Aorta (tissue), 5 donors: ENCODE measurements around the gene HSF2. TPM values are rescaled to one million over a fixed set of nuclear protein-coding genes. Genes with fewer than 3 reads are reported as not detected.

Experiments
- ATAC-seq: fragments of 200-7000 bp; cut with Tn5 transposase; one replicate; pipeline ENCODE4 v1.9.1; 2022; ENCODE audit warnings: moderate library complexity; ENCODE audit not compliant: low FRiP score
- DNase-seq, 2 donors: peaks; one replicate each; pipeline ENCODE4 v3.0.0-alpha.2; 2020
- H3K27ac ChIP-seq, 2 donors: one replicate each; pipeline ENCODE4 v1.5.1; 2013; ENCODE audit warnings: low read length in 2 of 2, mild to moderate bottlenecking in 2 of 2, moderate library complexity in 2 of 2, control low read depth in 1 of 2, inconsistent platforms in 1 of 2, low read depth in 1 of 2
- H3K27me3 ChIP-seq, 2 donors: one replicate each; pipeline ENCODE4 v1.6.1; 2013; ENCODE audit warnings: control low read depth in 1 of 2, low read length in 1 of 2, mild to moderate bottlenecking in 1 of 2, moderate library complexity in 1 of 2; ENCODE audit not compliant: insufficient read depth in 2 of 2, control insufficient read depth in 1 of 2
- H3K36me3 ChIP-seq, 2 donors: one replicate each; pipeline ENCODE4 v1.6.1; 2013; ENCODE audit warnings: control low read depth in 1 of 2, low read length in 1 of 2, mild to moderate bottlenecking in 1 of 2; ENCODE audit not compliant: insufficient read depth in 2 of 2, control insufficient read depth in 1 of 2
- H3K4me1 ChIP-seq, 2 donors: one replicate each; pipeline ENCODE4 v1.6.1; 2013; ENCODE audit warnings: low read length in 2 of 2, control low read depth in 1 of 2, mild to moderate bottlenecking in 1 of 2, moderate library complexity in 1 of 2; ENCODE audit not compliant: insufficient read depth in 2 of 2, control insufficient read depth in 1 of 2
- H3K4me3 ChIP-seq, 2 donors: one replicate each; pipeline ENCODE4 v1.5.1; 2013; ENCODE audit warnings: low read length in 2 of 2, control low read depth in 1 of 2, mild to moderate bottlenecking in 1 of 2
- H3K9me3 ChIP-seq: one replicate; pipeline ENCODE4 v1.6.1; 2013; ENCODE audit warnings: mild to moderate bottlenecking, low read length; ENCODE audit not compliant: control insufficient read depth
- WGBS, 2 donors: extraction: QIAGEN DNeasy Blood & Tissue Kit; methylation state at CpG; one replicate each; pipeline ENCODE4 v1.1.7; 2013; 5-methylcytosine and 5-hydroxymethylcytosine counted together
- intact Hi-C, 2 donors: fragments of 100-400 bp; cut with DNase I; formaldehyde crosslinking; loops; one replicate each; pipeline versions ENCODE4 v1.14.2 to v1.15.0; 2022
- polyA plus RNA-seq, 2 donors: library from polyadenylated mRNA; stranded (reverse); fragments of 200-250 nt; gene quantifications; one replicate each; pipeline ENCODE4 v1.2.3, GENCODE V29; 2013
- total RNA-seq, 2 donors: library from RNA; stranded (reverse); fragmentation: NEBNext Ultra II Directional; extraction: Animal tissue kit (Norgen Biotek cat#: 25700); gene quantifications; one replicate each; pipeline ENCODE4 v1.2.1, GENCODE V29; 2021
- donor health status: healthy with polysubstance abuse.
- donor health status: Bipolar disorder and iron deficiency.
- donor health status: DM: no; HTN: no; CAD: no.
- donor health status: DM: no; HTN: no; CAD: no.
- donor health status: DM: yes; HTN: yes; CAD: no.

HSF2 gene
- total and polyA plus RNA-seq, 4 donors, result 6.8 to 13.9 (median 10.6) TPM

DNA sequence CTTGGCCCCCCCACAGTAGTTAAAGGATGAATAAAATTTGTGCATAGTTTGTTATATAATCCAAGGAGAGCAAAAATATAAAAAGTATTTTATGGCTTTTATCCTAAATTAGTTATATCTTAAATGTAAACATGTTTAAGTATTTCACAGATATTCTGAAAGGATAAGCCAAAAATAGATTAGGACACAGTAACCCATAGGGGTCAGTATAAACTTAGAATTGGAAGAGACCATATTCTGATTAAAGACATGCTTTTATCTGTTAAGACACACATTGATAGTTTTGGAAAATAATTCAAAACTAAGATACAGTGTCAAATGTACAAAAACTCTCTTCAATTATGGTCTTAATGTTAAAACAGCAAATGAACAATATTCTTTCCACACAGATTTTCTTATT is 76.7 kb downstream of the HSF2 start:
- Histone ChIP-seq H3K27ac (no peak overlapping the region), H3K27me3 (no peaks in the 10 kb centered on the region), H3K36me3 (no peaks in the 10 kb centered on the region), H3K4me1 (no peaks in the 10 kb centered on the region), H3K4me3 (no peak overlapping the region), H3K9me3 (no peaks in the 10 kb centered on the region)
- DNase-seq, result no peak
- ATAC-seq, result no peak
- intact Hi-C loops, result loop anchor here in 1 of 2 donors (10.0 kb wide), 1 partner anchor 59 kb away; no protein-coding TSS in a partner anchor

- Histone ChIP-seq H3K27ac (no peak overlapping the region), H3K36me3 (no peaks in the 10 kb centered on the region), H3K9me3 (no peaks in the 10 kb centered on the region), H3K27me3 (no peaks in the 10 kb centered on the region), H3K4me1 (no peaks in the 10 kb centered on the region), H3K4me3 (no peak overlapping the region)
- DNase-seq, result no peak
- no peak for ATAC-seq
- WGBS, 2 donors, result 68 to 84% methylated on average over 7 of the region's 7 CpGs
- intact Hi-C loops, result no loop called here
Measured at GRCh38 chr6:122482750-122483080, 83.3 kb downstream of the HSF2 start.

Other genes with a start within 250 kb of the HSF2 start
- 100 to 1,000 TPM; 264 to 274 TPM for gene SERINC1, start 72.2 kb downstream of the HSF2 start, total RNA-seq
- gene SERINC1, start 72.2 kb downstream of the HSF2 start, polyA plus RNA-seq, result 100 to 1,000 TPM; 211 to 215 TPM
- 1 to 10 TPM; 1.8 to 2.5 TPM for gene PKIB, start 210.8 kb downstream of the HSF2 start, total RNA-seq
- 10 to 100 TPM in 1 of 2 donors, 1 to 10 TPM in 1; 1.4 to 14.4 TPM for gene PKIB, start 210.8 kb downstream of the HSF2 start, polyA plus RNA-seq